Right forelimb (tissue), 1 donor: ENCODE measurements around the gene ACTL8.

Experiments used
- DNase-seq: peaks from one replicate; pipeline ENCODE4 v3.0.0-alpha.2; 2018

The ACTL8 gene

DNA sequence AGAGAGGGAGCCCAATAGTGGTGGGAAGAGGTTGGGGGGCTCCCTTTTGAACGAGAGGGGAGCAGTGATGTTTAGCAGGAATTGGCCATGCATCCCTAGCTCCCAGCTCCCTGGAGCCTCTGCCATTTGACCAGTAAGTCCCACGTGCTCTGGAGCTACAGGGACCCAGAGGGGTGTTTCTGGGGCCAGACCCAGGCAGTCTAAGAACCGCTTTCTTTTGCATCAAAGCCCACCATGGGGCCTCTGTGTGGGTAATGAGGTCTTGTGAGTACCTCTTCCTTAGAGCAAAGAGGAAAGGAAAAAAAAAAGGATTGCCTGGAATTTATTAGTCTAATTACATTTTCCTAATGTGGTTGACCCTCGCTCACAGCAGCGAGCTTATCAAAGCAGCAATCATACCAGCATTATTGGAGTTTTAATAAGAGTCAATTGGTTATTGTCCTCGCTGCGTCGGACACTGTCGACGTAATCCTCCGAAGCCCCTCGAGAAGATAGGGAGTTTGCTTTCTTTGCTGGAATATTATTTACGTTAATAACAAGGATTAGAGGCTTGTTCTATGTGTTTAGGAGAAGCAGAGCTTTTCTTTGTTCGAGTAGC lies 17.6 kb downstream of the ACTL8 start:
- no peak for DNase-seq

GRCh38 chr1:17773591-17774326 lies 18.6 kb downstream of the ACTL8 start:
- DNase-seq = no peak

- DNase-seq = no peak
Measured at GRCh38 chr1:17774452-17774851, 19.3 kb downstream of the ACTL8 start.

DNA sequence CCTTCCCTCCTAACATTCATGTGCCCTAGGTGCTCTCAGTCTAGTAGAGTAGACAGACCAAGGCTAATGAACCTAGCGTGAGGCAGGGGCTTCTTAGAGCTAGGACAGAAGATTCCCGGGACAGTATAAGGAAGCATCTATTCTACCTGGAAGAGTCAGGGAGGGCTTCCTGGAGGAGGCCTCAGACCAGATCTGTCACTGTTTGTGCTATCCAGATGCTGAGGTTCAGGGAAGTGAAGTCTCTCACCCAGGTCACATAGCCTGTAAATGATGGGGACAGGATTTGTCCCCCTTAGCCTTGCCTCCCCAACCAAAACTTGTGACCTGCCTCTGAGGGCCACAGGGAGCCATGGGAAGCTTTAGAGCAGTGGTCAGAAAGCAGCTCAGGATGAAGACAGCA lies 20.7 kb downstream of the ACTL8 start:
- DNase-seq = no peak

GRCh38 chr1:17776426-17776825 lies 21.3 kb downstream of the ACTL8 start:
- no peak for DNase-seq

DNA sequence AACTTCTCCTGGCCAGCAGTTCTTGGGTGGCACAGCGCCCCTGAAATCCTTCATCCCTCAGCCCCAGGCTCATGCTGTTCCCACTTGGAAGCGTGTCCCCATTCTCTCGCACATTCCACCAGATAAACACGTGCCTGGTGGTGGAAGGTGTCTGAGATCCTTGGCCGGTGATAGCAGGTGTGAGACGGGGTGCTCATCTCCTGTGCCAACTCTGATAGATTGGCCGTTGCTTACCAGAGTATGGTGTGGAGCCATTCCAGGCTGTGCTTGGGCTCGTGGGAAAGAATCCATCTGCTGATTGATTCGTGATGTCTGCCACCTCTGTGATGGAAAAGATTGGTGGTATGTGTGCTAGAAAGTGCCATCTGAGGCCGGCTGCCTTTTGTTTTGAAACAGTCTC lies 22.2 kb downstream of the ACTL8 start:
- no peak for DNase-seq

DNA sequence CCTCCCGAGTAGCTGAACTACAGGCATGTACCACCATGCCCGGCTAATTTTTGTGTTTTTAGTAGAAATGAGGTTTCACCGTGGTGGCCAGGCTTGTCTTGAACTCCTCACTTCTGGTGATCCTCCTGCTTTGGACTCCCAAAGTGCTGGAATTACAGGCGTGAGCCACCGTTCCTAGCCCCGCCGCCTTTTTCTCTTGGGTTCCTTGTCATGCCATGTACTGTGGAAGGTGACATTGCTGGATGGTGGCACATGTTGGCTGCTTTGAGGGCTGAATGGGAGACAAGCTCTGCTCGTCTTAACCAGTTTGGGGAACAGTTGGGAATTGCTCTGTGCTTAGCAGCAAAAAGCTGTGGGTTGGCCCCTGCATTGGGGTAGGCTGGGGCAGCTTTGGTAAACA lies 22.7 kb downstream of the ACTL8 start:
- DNase-seq = no peak

DNA sequence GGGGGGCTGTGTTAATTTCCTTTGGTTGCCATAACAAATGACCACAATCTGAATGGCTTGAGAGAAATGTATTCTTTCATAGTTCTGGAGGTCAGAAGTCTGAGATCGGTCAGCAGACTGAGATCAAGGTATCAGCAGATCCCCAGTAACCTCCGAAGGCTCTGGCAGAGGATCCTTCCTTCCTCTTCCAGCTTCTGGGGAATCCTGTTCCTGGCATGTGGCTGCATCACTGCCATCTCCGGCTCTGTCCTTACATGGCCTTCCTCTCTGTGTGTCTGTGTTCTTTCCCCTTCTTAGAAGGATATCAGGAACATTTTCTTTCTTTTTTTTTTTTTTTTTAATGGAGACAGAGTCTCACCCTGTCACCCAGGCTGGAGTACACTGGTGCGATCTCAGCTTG lies 25.8 kb downstream of the ACTL8 start:
- DNase-seq = no peak

GRCh38 chr1:17789926-17790325 lies 34.8 kb downstream of the ACTL8 start:
- no peak for DNase-seq

- DNase-seq = no peak
Measured at GRCh38 chr1:17790383-17791054, 35.4 kb downstream of the ACTL8 start.

DNA sequence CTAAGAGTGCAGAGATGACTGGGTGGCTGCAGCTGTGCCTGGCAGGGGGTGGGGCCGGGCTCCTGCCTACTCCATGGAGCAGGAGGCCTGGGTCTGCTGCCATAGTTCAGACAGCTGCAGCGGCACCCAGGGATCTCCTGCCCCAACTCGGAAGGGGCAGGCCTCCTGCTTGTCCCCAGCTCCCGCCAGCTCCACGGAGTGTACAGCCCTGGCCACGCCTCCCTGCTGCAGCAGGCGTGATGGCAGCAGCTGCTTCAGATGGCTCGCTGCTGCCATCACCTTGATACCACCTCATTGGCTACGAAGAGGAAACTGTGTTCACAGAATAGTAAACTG lies 35.9 kb downstream of the ACTL8 start:
- DNase-seq = no peak

DNA sequence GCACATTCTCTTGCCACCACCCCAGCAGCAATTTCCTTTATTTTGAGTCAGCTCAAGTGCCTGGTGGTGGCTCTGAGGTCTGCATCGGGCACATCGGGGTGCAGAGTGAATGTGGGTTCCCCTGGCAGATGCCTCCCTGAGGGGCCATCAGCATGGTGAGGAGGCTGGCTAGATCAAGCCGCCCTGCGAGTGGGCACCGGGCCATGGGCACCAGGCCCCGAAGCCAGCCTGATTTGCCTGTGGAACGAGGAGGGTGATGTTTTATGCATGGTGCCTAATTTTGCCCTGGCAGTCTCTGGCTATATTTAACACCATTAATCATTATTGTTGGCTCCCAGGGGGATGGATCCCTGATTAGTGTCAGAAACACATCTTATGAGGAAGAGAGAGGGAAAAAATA lies 36.3 kb downstream of the ACTL8 start:
- no peak for DNase-seq

DNA sequence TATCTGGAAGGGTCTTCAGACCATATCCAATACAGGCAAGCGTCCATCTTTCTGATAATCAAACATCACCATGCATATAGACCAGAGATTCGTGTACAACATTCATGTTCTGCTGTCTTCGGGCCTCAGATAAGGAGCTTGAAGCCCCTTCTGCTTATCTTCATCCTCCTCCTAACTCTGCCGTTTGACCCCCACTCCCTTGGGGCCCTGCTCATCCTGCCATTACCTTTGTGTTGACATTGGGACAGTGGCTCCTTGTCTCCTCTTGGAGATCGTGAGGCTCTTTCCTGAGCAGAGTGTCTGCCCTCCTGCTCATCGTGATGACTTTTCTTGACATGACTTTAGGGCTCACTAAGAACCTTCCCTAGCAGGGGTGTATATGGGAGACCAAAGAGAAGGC lies 37.3 kb downstream of the ACTL8 start:
- DNase-seq = no peak

DNA sequence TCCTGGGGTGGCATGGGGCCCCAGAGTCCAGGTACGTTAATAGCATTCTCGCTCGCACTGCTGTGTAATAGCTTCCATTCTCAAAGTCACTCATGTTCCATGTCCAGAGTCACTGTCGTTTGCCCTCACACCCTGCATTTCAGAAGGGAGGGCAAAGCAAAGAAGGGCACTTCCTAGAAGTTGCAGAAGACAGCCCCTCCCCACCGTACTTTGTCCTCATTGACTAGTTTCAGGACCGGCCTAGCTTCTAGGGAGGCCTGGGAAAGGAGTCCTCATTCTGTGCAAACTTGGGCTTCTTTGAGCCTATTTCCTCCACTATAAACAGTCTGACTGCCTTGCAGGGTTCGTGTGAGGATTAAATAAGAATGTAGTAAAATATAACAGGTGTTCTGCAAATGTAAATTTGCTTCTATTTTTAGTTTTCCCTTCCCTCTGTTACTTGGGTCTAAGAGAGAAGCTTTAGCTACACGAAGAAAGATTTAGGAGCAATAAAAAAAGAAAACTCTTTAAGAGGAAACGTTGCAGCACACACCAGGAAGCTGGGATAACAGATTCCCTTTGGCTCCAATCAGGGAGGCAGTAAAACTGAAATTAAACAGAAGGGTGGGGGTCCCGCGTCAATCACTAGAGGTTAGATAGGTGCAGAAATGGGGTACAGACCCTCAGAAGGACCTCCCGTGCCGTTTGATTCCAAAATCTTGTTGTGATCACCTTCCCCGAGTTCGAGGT lies 40.1 kb downstream of the ACTL8 start:
- DNase-seq = no peak

DNA sequence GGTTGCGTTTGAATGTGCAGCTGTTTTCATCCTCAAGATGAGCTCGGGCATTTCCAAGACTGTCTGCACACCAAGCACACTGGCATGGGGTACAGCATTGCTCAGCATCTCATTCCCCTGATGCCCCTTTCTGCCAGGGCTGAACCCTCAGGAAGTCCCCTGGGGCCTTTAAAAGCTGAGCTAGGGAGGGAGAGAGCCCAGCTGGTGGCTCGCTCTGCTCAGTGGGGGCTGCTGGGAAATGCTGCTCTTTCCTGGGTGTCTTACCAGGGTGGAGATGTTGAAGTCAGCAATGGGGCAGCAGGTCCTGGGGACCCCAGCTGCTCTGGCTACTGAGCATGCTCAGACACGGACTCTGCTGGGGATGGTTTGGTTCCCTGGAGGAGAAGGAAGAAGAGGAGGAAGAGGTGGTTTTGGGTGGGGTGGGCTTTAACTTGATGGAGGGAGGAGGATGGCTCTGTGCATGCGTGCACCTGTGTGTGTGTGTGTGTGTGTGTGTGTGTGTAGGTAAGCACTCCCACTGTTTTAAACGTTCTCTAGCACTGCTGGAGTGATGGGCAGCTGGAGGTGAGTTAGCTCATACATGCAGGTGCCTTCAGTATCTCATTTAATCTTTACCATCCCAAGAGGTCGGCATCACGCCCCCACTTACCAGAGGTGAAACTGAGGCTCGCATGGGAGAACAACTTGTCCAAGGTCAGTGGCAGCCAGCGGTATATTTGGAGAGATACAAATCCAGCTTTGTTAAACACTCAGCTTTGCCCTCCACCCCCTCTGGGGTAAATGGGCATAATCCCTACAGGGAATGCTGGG lies 40.9 kb downstream of the ACTL8 start:
- no peak for DNase-seq

DNA sequence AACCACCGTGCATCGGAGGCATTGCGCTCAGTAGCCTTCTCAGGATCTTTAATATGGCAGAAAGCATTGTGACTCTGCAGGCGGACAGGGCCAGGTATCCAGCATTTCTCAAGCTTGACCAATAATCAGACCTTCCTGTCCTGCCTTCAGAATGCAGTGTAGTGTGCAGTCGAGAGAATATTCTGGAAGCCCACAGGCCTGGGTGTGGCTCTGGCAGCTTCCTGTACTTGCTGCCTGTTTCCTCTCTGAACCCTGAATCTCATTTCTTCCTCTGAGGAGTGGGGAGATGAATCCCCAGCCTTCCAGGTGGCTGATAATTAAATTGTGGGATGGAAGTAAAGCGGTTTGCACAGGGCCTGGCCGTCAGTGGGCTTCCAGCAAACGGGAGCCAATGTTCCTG lies 42.3 kb downstream of the ACTL8 start:
- DNase-seq = no peak

DNA sequence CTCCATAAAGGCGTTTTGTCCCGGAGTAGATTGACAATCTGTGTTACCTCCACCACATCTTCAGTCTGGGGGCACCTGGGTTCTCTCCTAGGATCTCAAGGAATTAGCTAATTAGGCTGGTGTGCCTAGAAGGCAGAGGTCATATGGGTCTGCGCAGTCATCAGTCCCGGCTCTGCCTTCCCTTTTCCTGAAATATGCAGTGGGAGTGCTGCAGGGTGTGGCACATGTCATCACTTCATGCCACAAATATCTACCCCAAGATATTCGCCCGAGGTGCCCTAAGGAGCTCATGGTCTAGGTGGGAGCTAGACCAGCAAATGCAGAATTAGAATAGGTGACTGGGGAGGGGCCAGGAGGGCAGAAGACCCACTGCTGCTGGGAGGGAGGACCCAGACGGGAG lies 42.9 kb downstream of the ACTL8 start:
- DNase-seq = no peak

DNA sequence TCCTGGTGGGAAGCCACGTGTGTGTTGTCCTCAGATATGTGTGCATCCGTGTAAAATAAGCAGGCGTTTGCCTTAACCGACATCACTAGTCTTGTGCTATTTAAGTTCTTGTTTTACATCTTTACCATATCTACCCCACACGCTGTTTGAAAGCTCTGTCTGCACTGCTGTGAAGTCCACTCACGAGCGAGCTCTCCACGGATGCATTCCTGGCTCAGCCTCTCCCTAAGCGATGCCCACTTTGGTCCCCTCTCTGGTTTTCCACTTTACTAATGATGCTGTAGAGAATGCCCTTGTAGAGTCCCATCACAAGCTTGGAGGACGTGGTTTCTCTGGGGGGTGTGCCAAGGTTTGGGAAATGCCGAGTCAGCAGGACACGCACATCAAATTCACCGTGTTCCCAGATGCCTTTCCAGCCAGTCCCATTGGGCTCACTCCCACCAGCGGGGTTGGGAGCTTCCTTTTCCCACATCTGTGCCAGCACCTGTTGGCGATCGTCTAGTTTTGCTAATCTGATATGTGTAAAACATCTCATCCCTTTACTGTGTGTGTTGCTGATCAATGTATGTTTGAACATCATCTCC lies 43.8 kb downstream of the ACTL8 start:
- DNase-seq = no peak

- no peak for DNase-seq
Measured at GRCh38 chr1:17799642-17800041, 44.5 kb downstream of the ACTL8 start.

DNA sequence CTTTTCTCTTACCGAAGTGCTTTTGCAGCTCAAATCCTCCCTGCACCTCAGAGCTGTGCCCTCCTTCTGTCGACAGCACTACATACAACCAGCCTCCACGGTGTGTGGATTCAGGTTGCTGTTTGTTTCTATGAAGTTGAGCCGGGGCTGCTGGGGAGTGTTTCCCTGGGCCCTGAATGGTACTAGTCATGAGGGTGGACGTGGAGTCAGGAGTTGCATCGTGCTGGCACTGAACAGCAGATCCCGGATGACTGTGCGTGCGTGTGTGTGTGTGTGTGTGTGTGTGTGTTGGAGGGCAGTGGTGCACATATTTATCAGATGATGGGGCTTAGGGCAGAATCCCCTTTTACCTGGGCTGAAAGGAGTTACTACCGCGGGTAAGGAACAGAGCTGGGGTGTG lies 47.0 kb downstream of the ACTL8 start:
- no peak for DNase-seq

GRCh38 chr1:17802945-17803344 lies 47.8 kb downstream of the ACTL8 start:
- no peak for DNase-seq

DNA sequence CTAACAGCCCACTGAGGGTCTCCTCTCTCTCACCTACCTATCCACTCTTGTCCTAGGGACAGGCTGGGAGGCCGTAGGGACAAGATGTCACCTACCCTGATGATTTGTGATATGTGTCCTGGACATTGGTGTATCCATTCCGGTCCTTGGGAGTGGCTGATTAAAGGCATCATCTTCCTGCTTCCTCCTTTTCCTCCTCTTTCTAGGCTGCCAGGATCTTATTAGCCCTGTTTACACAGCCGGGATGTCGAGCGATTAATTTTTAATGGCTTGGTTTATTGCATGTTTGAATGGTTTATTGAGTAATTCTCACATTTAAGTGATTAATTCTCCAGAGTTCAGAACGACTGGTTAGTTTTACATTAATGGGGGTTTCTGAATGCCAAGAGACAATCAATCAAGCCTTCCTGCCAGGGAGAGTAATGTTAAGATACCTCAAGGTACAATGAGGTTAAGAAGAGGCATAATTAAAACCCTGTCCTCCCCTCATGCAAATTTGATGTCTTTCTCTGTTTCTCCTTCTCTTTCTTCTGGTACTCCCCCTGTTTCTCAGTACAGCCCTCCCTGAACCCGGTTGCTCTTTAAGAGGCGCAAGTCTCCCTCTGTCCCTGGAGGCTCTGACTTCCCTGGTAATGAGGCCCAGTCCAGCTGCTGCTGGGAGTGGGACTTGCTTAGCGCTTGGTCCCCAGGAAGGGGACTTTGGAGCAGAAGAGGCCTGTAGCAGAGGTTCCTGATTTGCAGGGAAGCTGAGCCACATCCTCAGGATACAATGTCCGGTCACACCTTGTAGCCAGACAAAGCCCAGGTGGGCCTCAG lies 50.9 kb downstream of the ACTL8 start:
- DNase-seq = no peak
